ENCODE data around the gene POLRMT.

POLRMT gene

DNA sequence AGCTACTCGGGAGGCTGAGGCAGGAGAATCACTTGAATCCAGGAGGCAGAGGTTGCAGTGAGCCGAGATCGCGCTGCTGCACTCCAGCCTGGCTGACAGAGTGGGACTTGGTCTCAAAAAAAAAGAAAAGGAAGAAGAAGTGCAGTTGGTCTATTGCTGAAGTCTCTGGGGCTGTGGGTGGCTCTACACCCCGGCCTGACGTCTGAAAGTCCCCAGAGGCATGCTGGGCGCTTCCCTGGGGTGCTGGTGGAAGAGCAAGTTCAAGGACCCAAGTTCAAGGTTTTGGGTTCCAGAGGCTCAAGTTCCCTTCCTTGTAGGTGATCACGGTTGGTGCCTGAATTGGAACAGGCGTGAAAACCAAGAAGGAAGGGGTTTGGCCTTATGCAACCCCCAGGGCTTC lies 39.8 kb downstream of the POLRMT start:
- ChIA-PET CTCF (no interaction called here), POLR2A (no interaction called here)
- TF ChIP-seq CTBP1 (IDR thresholded peaks at IDR 0.05; ENCODE audit: borderline replicate concordance) (no peak), SP1 (IDR thresholded peaks at IDR 0.05) (no peak), ZNF384 (IDR thresholded peaks at IDR 0.05) (no peak)

DNA sequence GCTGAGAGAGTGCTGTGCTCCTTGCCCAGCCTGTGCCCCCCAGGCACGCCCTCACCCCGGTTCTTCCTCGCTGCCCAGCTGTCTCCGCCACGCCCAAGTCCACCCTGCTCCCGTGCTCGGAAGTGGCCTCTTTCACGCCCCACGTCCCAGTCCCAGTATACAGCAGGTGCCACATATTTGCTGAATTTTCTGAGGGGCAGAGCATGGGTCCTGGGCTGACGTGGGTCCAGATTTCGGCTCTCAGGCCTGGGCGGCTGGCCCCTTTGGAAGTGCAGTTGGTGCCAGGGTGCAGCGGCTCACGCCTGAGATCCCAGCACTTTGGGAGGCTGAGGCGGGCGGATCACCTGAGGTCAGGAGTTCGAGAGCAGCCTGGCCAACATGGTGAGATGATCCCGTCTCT lies 40.3 kb downstream of the POLRMT start:
- TF ChIP-seq L3MBTL2 (conservative IDR thresholded peaks at IDR 0.05): no peak
- no peak for TF ChIP-seq ARNT (IDR thresholded peaks at IDR 0.05)
- no peak for TF ChIP-seq LEF1 (IDR thresholded peaks at IDR 0.05; ENCODE audit: borderline replicate concordance)
- TF ChIP-seq, protein P1, sequence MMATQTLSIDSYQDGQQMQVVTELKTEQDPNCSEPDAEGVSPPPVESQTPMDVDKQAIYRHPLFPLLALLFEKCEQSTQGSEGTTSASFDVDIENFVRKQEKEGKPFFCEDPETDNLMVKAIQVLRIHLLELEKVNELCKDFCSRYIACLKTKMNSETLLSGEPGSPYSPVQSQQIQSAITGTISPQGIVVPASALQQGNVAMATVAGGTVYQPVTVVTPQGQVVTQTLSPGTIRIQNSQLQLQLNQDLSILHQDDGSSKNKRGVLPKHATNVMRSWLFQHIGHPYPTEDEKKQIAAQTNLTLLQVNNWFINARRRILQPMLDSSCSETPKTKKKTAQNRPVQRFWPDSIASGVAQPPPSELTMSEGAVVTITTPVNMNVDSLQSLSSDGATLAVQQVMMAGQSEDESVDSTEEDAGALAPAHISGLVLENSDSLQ (IDR thresholded peaks at IDR 0.05): no peak
- no peak for TF ChIP-seq NFRKB (IDR thresholded peaks at IDR 0.05)
- no peak for TF ChIP-seq BHLHE40 (IDR thresholded peaks at IDR 0.05; ENCODE audit: borderline replicate concordance)
- TF ChIP-seq ELF4 (IDR thresholded peaks at IDR 0.05): no peak
- no peak for TF ChIP-seq CTBP1 (IDR thresholded peaks at IDR 0.05; ENCODE audit: borderline replicate concordance)
- CTCF ChIA-PET: no interaction called here
- no peak for DNase-seq (ENCODE audit: extremely low spot score)
- POLR2A ChIA-PET: no interaction called here

More for the DNA sequence above, 39.8 kb downstream of the POLRMT start:
- no peak for DNase-seq (ENCODE audit: extremely low spot score)

DNA sequence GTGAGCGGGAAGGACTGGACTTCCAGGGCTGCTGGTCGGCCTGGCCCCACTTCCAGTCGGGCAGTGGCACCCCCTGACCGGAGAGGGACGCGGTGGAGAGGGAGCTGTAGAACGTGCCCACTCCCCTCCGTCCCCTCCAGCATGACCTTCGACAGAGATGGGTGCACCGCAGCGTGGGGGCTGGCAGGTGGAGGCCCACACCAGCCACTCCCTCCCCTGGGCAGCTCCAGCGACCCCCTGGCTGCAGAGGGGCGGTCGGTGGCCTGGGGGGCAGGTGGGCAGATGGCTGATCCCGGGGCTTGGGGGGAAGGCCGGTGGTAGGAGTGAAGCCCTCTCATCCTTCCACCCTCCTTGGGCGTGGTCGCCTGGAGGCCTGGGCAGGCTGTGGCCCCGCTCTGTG lies 41.2 kb downstream of the POLRMT start:
- CTCF ChIA-PET: no interaction called here
- POLR2A ChIA-PET: no interaction called here
- TF ChIP-seq HDGF (IDR thresholded peaks at IDR 0.05; ENCODE audit: borderline replicate concordance): no peak
- no peak for TF ChIP-seq TARDBP (IDR thresholded peaks at IDR 0.05)
- TF ChIP-seq SUZ12 (IDR thresholded peaks at IDR 0.05): no peak
- TF ChIP-seq SP1 (IDR thresholded peaks at IDR 0.05): no peak
- TF ChIP-seq BHLHE40 (IDR thresholded peaks at IDR 0.05; ENCODE audit: borderline replicate concordance): no peak
- TF ChIP-seq FOXM1 (IDR thresholded peaks at IDR 0.05; ENCODE audit: borderline replicate concordance): no peak

DNA sequence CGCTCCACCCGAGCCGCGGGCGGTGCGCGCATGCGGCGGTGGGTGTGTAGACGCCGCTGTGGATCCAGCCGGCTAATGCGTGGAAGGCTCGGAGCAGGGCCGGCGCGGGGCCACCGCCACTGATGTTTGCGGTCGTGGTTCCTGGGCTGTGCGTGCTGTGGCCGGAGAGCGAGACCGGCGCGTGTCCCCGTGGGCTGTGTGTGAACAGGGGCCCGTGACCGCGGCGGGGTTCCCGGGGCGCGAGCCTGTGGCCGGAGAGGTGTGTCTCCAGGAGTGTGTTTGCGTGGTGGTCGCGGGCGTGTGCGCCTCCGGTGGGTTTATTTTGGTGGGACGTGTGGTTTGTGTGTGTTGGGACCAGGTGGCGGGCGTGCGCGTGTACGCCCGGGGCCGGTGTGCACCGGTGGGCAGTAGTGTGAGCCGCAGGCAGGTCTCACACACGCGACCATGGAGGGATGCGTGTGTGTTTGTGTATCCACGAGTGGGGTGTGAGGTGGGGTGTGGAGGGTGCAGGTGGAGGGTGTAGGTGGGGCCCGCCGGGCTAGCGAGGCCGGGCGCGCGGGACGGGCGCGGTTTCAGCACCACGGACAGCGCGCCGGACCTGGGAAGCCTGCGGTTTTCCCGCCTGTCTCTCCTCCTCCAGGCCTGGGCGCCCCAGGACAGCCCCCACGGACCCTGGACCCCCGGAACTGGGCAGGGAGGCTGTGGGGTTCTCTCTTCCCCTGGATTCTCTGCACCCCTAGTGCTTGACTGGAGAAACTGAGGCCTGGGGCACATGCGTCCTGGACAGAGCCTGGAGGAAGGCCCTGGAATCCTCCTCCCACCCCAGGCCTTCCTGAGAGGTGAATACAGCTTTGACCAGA lies 42.0 kb downstream of the POLRMT start:
- TF ChIP-seq FOXA1 (IDR thresholded peaks at IDR 0.05) (no peak), ZNF384 (IDR thresholded peaks at IDR 0.05) (no peak), FOXM1 (IDR thresholded peaks at IDR 0.05; ENCODE audit: borderline replicate concordance) (no peak), SUZ12 (IDR thresholded peaks at IDR 0.05) (no peak), BHLHE40 (IDR thresholded peaks at IDR 0.05; ENCODE audit: borderline replicate concordance) (no peak), HDGF (IDR thresholded peaks at IDR 0.05; ENCODE audit: borderline replicate concordance) (no peak), L3MBTL2 (conservative IDR thresholded peaks at IDR 0.05) (no peak)
- CTCF ChIA-PET: no interaction called here
- no peak for DNase-seq (ENCODE audit: extremely low spot score)
- POLR2A ChIA-PET: no interaction called here

More for the DNA sequence above, 41.2 kb downstream of the POLRMT start:
- no peak for DNase-seq (ENCODE audit: extremely low spot score)

DNA sequence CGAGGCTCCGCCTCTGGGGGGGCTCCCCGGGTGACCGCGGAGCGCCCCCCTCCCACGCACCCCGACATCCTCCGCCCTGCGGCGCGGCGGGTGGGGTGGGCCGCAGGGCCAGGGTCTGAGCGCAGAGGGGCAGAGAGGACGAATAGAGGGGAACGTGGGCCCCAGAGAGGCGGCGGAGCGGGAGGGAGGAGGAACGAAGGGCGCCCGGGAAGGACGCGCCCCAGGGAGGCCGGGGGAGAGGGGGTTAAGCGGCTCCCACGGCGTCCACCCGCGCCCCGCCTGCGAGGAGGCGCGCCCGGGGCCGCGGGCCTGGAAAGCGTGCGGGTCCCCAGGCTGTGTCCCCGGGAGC lies 42.6 kb downstream of the POLRMT start:
- no peak for DNase-seq (ENCODE audit: extremely low spot score)
- ChIA-PET POLR2A (no interaction called here), CTCF (no interaction called here)
- no peak for TF ChIP-seq FOXM1 (IDR thresholded peaks at IDR 0.05; ENCODE audit: borderline replicate concordance)
- no peak for TF ChIP-seq HDGF (IDR thresholded peaks at IDR 0.05; ENCODE audit: borderline replicate concordance)
- TF ChIP-seq SUZ12 (IDR thresholded peaks at IDR 0.05): no peak
- no peak for TF ChIP-seq ZNF384 (IDR thresholded peaks at IDR 0.05)
- no peak for TF ChIP-seq BHLHE40 (IDR thresholded peaks at IDR 0.05; ENCODE audit: borderline replicate concordance)
- no peak for TF ChIP-seq CTBP1 (IDR thresholded peaks at IDR 0.05; ENCODE audit: borderline replicate concordance)
- no peak for TF ChIP-seq SP1 (IDR thresholded peaks at IDR 0.05)
- no peak for TF ChIP-seq LEF1 (IDR thresholded peaks at IDR 0.05; ENCODE audit: borderline replicate concordance)
- TF ChIP-seq NFRKB (IDR thresholded peaks at IDR 0.05): no peak
- TF ChIP-seq L3MBTL2 (conservative IDR thresholded peaks at IDR 0.05): no peak
- TF ChIP-seq, protein P1 (IDR thresholded peaks at IDR 0.05): no peak

DNA sequence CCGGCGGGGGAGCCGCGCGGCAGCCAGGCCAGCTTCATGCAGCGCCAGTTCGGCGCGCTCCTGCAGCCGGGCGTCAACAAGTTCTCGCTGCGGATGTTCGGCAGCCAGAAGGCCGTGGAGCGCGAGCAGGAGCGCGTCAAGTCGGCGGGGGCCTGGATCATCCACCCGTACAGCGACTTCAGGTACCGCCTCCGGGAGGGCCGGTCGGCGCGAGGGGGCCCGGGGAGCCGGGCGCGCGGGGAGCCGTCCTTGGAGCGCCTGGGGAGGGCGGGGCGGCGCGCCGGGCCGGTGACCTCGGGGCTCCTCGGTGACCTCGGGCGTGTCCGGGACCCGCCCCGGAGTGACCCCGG lies 43.0 kb downstream of the POLRMT start:
- no peak for TF ChIP-seq TARDBP (IDR thresholded peaks at IDR 0.05)
- no peak for TF ChIP-seq SUZ12 (IDR thresholded peaks at IDR 0.05)
- TF ChIP-seq BHLHE40 (IDR thresholded peaks at IDR 0.05; ENCODE audit: borderline replicate concordance): no peak
- no peak for TF ChIP-seq ARNT (IDR thresholded peaks at IDR 0.05)
- TF ChIP-seq NFRKB (IDR thresholded peaks at IDR 0.05): no peak
- TF ChIP-seq FOXM1 (IDR thresholded peaks at IDR 0.05; ENCODE audit: borderline replicate concordance): no peak
- TF ChIP-seq HDGF (IDR thresholded peaks at IDR 0.05; ENCODE audit: borderline replicate concordance): no peak
- TF ChIP-seq ZNF384 (IDR thresholded peaks at IDR 0.05): no peak
- no peak for TF ChIP-seq CTBP1 (IDR thresholded peaks at IDR 0.05; ENCODE audit: borderline replicate concordance)
- TF ChIP-seq FOXA1 (IDR thresholded peaks at IDR 0.05): no peak
- no peak for TF ChIP-seq ELF4 (IDR thresholded peaks at IDR 0.05)
- no peak for TF ChIP-seq LEF1 (IDR thresholded peaks at IDR 0.05; ENCODE audit: borderline replicate concordance)
- TF ChIP-seq SP1 (IDR thresholded peaks at IDR 0.05): no peak
- TF ChIP-seq L3MBTL2 (conservative IDR thresholded peaks at IDR 0.05): no peak
- no peak for TF ChIP-seq FOXK2 (IDR thresholded peaks at IDR 0.05)
- TF ChIP-seq, protein P1 (IDR thresholded peaks at IDR 0.05): no peak
- DNase-seq (ENCODE audit: extremely low spot score): no peak
- ChIA-PET CTCF (no interaction called here), POLR2A (no interaction called here)

Data from HEK293T (cell line).